ENCODE results near the gene SDR39U1.
A peak's percentile ranks its signal among the peaks of the same experiment; 100 is the strongest.

Gene SDR39U1

GRCh38 chr14:24443053-24443665, 583 bp upstream of the SDR39U1 start:
- no peak for TF ChIP-seq EZH2 (IDR thresholded peaks at IDR 0.05)
- no peak for TF ChIP-seq POLR2AphosphoS5 (IDR thresholded peaks at IDR 0.05; ENCODE audit: borderline replicate concordance, low read depth, low read length)
- TF ChIP-seq FOXP2 (optimal IDR thresholded peaks at IDR 0.05; ENCODE audit: control extremely low read depth, extremely low read length, insufficient read depth), result no peak
- Histone ChIP-seq H3K36me3 (ENCODE audit: insufficient read depth, low read length) (peaks cover 26% of the 10 kb centered on the region), H3K9ac (ENCODE audit: insufficient read length) (peak overlapping the region; percentile 97), H3K27ac (peak overlapping the region; percentile 88), H3K9me3 (ENCODE audit: low read depth, low read length) (no peaks in the 10 kb centered on the region), H3K4me3 (peak overlapping the region; percentile 91)
- no peak for DNase-seq (ENCODE audit: low read depth, low spot score)

GRCh38 chr14:24441904-24442239, 704 bp downstream of the SDR39U1 start:
- peaks cover 26% of the 10 kb centered on the region for H3K36me3 ChIP-seq (ENCODE audit: insufficient read depth, low read length)
- DNase-seq (ENCODE audit: low read depth, low spot score), result no peak
- peak overlapping the region; percentile 91 for H3K4me3 ChIP-seq
- H3K9me3 ChIP-seq (ENCODE audit: low read depth, low read length), result no peaks in the 10 kb centered on the region
- H3K9ac ChIP-seq (ENCODE audit: insufficient read length), result peak overlapping the region; percentile 97
- H3K27ac ChIP-seq, result no peak overlapping the region
- no peak for TF ChIP-seq EZH2 (IDR thresholded peaks at IDR 0.05)
- no peak for TF ChIP-seq FOXP2 (optimal IDR thresholded peaks at IDR 0.05; ENCODE audit: control extremely low read depth, extremely low read length, insufficient read depth)
- TF ChIP-seq POLR2AphosphoS5 (IDR thresholded peaks at IDR 0.05; ENCODE audit: borderline replicate concordance, low read depth, low read length), result no peak

GRCh38 chr14:24441485-24441884, 1.1 kb downstream of the SDR39U1 start:
- Histone ChIP-seq H3K9ac (ENCODE audit: insufficient read length) (peak overlapping the region; percentile 97), H3K9me3 (ENCODE audit: low read depth, low read length) (no peaks in the 10 kb centered on the region), H3K27ac (no peak overlapping the region), H3K36me3 (ENCODE audit: insufficient read depth, low read length) (peaks cover 26% of the 10 kb centered on the region), H3K4me3 (peak overlapping the region; percentile 91)
- DNase-seq (ENCODE audit: low read depth, low spot score), result no peak
- no peak for TF ChIP-seq FOXP2 (optimal IDR thresholded peaks at IDR 0.05; ENCODE audit: control extremely low read depth, extremely low read length, insufficient read depth)
- TF ChIP-seq POLR2AphosphoS5 (IDR thresholded peaks at IDR 0.05; ENCODE audit: borderline replicate concordance, low read depth, low read length), result no peak
- no peak for TF ChIP-seq EZH2 (IDR thresholded peaks at IDR 0.05)

- no peak for DNase-seq (ENCODE audit: low read depth, low spot score)
- TF ChIP-seq POLR2AphosphoS5 (IDR thresholded peaks at IDR 0.05; ENCODE audit: borderline replicate concordance, low read depth, low read length) (no peak), EZH2 (IDR thresholded peaks at IDR 0.05) (no peak), FOXP2 (optimal IDR thresholded peaks at IDR 0.05; ENCODE audit: control extremely low read depth, extremely low read length, insufficient read depth) (no peak)
- Histone ChIP-seq H3K4me3 (peak overlapping the region; percentile 91; the same call in 1 of the 2 replicates), H3K9me3 (ENCODE audit: low read depth, low read length) (no peaks in the 10 kb centered on the region), H3K27ac (no peak overlapping the region), H3K36me3 (ENCODE audit: insufficient read depth, low read length) (peaks cover 26% of the 10 kb centered on the region), H3K9ac (ENCODE audit: insufficient read length) (peak overlapping the region; percentile 97)
These were observed 1.8 kb downstream of the SDR39U1 start for GRCh38 chr14:24440606-24441399.

GRCh38 chr14:24439830-24440605, 2.6 kb downstream of the SDR39U1 start:
- Histone ChIP-seq H3K27ac (no peak overlapping the region), H3K9ac (ENCODE audit: insufficient read length) (no peak overlapping the region), H3K4me3 (no peak overlapping the region), H3K9me3 (ENCODE audit: low read depth, low read length) (no peaks in the 10 kb centered on the region), H3K36me3 (ENCODE audit: insufficient read depth, low read length) (peaks cover 26% of the 10 kb centered on the region)
- TF ChIP-seq POLR2AphosphoS5 (IDR thresholded peaks at IDR 0.05; ENCODE audit: borderline replicate concordance, low read depth, low read length) (peak; percentile 28; the same call in 1 of the 2 replicates), FOXP2 (optimal IDR thresholded peaks at IDR 0.05; ENCODE audit: control extremely low read depth, extremely low read length, insufficient read depth) (no peak), EZH2 (IDR thresholded peaks at IDR 0.05) (no peak)
- no peak for DNase-seq (ENCODE audit: low read depth, low spot score)

GRCh38 chr14:24439257-24439656, 3.3 kb downstream of the SDR39U1 start:
- DNase-seq (ENCODE audit: low read depth, low spot score), result no peak
- Histone ChIP-seq H3K4me3 (no peak overlapping the region), H3K9ac (ENCODE audit: insufficient read length) (no peak overlapping the region), H3K36me3 (ENCODE audit: insufficient read depth, low read length) (peaks cover 26% of the 10 kb centered on the region), H3K27ac (no peak overlapping the region), H3K9me3 (ENCODE audit: low read depth, low read length) (no peaks in the 10 kb centered on the region)
- TF ChIP-seq EZH2 (IDR thresholded peaks at IDR 0.05) (no peak), POLR2AphosphoS5 (IDR thresholded peaks at IDR 0.05; ENCODE audit: borderline replicate concordance, low read depth, low read length) (no peak), FOXP2 (optimal IDR thresholded peaks at IDR 0.05; ENCODE audit: control extremely low read depth, extremely low read length, insufficient read depth) (no peak)

- TF ChIP-seq FOXP2 (optimal IDR thresholded peaks at IDR 0.05; ENCODE audit: control extremely low read depth, extremely low read length, insufficient read depth) (no peak), POLR2AphosphoS5 (IDR thresholded peaks at IDR 0.05; ENCODE audit: borderline replicate concordance, low read depth, low read length) (no peak), EZH2 (IDR thresholded peaks at IDR 0.05) (no peak)
- no peak for DNase-seq (ENCODE audit: low read depth, low spot score)
- no peak overlapping the region for H3K27ac ChIP-seq
- H3K9ac ChIP-seq (ENCODE audit: insufficient read length), result no peak overlapping the region
- no peak overlapping the region for H3K4me3 ChIP-seq
- no peaks in the 10 kb centered on the region for H3K9me3 ChIP-seq (ENCODE audit: low read depth, low read length)
- peaks cover 26% of the 10 kb centered on the region for H3K36me3 ChIP-seq (ENCODE audit: insufficient read depth, low read length)
These were observed 4.1 kb downstream of the SDR39U1 start for GRCh38 chr14:24438223-24439097.
